IPS DF 4.7 (cell line): ENCODE results near the gene CHCHD6.

ENCODE experiments used
- DNase-seq: peaks from one replicate; pipeline ENCODE4 v3.0.0-alpha.2; 2013; ENCODE audit warnings: low spot score; ENCODE audit errors: extremely low read depth

The CHCHD6 gene

DNA sequence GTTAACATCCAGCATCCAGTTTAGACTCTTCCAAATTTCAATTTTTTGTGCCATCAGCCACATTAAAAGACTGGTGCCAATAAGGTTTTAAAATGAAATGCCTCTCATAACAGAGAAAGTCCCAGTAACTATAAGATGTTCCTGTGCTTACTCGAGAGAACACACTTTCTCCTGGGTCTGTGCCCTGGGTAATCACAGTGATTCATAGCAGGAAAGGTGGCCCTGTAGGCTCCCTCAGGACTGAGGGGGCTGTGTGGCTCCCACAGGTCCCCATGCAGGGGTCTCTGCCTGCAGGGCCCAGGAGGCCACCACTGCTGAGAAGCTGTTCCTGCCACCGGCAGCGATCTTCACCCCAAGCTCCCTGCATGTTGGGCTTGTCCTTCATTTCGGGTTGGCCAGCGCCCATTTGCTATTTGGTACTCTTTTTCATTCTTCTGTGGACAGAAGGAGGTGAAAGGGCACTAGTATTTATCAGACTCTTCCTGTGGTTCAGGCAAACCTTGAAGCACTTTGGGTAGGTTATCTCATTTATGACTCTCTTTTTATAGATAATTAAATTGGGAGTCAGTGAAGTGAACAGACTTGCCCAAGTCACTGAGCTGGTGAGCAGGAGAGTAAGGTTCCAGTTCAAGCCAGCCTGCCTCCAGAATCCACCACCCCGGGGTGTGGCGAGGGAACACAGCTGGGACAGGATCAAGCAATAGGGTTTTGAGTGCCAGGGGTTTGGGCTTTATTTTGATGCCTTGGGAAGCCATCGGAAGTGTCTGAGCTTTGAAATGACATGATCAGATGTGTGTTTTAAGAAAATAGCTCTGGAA is 234.7 kb downstream of the CHCHD6 start:
- no peak for DNase-seq

GRCh38 chr3:126939338-126939718 is 235.3 kb downstream of the CHCHD6 start:
- DNase-seq, result no peak

DNA sequence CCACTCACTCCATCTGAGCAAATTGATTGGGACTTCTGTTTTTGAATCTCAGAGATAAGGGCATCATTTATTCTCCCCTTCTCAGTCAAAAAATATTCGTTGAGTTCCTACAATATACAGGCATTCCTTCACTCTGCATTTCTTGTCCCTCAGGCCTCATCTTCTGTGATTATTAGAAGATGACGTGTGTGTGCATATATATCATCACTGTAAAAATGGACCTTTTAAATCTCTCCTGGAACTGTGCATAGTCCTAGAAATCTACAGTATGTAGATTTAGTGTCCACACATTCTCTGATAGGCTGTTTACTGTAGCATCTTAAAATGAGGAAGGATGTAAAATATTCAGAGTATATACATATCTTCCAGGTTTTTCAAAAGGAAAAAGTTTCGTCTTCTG is 235.7 kb downstream of the CHCHD6 start:
- no peak for DNase-seq

GRCh38 chr3:126941721-126942270 is 237.8 kb downstream of the CHCHD6 start:
- no peak for DNase-seq

DNA sequence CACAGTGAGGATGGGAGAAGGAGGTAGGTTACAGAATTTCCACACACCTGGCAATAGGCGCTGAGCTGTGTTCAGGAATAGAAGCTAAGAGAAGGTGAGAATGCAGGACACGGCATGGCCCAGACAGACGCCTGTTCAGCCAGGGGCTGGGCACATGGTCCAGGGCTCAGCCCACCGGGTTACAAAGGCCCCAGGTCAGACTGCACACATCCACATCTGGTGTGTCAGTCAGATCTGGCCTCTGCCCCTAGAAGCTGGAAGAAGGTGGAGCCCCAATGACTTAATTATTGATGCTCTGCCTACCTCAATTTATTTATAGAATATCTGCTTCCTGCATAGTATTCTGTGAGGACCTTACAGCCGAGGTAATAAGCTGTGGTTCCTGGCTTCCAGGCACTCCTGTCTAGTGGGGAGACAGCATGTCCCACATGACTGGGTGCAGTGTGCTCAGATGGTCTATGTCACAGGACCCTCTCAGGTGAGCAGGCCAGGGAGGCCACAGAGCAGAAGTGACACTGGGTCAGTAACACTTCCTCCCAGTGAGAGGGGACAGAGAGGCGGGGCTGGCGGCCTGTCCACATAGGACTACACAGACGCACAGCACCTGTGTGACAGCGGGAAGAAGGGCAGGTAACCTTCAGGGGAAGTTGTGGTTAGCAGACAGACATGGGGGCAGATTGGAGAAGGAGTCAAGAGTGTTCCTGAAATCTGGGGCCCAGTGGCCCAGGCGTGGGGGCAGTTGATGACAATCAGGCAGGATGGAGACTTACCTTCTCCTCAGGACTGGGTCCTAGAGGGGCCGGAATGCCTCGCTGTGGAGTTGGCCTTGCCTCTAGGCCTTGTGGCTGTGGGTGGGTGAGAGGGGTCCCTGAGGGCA is 240.3 kb downstream of the CHCHD6 start:
- no peak for DNase-seq

DNA sequence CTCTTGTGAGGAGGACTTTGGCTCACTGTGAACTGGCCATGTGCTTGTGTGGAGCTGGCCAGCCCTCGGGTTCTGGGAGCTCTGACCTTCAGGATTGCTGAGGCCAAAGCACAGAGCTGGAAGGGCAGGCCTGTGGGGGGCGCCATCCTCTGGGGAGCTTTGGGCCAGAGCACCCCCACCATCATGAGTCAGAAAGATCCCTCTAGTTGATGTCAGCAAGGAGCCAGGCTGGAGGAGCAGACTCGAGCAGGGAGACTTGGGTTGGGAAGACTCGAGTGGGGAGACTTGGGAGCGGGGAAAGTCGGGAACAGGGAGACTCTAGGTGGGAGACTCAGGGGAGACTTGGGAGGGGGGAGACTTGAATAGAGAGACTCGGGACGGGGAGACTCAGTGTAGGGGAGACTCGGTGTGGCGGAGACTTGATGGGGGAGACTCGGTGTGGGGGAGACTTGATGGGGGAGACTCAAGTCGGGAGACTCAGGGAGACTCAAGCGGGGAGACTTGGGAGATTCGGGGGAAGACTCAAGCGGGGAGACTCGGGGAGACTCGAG is 241.2 kb downstream of the CHCHD6 start:
- DNase-seq, result no peak

DNA sequence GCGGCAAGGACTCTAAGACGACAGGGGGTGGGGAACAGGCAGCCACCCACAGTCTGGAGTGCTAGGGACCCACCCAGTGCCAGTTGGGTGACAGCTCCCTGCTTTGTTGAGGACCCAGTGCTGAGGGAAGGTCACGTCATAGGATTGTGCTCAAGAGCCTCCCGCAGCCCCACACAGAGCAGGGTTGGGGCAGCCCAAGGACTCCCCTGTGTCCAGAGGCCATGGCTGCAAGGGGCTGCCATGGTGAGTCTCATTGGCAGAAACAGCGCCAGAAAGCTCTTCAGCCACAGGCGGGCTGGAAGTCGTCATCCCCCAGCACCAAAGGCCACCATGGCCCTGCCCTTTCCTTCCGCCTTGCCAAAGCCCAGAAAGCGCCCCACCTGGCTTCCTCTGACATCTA is 241.9 kb downstream of the CHCHD6 start:
- DNase-seq, result no peak

GRCh38 chr3:126946405-126946804 is 242.4 kb downstream of the CHCHD6 start:
- DNase-seq, result no peak

- no peak for DNase-seq
Measured at GRCh38 chr3:126947429-126947828, 243.4 kb downstream of the CHCHD6 start.

- no peak for DNase-seq
Measured at GRCh38 chr3:126948980-126949535, 245.0 kb downstream of the CHCHD6 start.

DNA sequence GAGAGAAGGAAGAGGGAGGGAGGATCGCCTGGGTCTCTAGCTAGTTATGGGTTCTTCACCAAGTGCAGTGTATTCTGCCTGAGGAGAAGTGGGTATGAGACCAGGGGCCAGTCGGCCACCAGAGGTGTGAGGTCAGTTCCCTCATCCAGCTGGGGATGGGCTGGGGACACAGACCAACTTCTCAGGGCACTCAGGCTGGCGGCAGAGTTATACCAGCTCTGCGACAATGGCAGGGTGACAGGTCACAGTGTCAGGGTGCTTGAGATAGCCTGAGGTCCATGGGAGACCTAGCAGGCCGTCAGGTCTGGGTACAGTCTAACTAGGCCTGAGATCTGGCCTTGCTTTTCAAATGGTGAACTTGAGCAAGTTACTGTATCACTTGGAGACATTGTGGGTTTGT is 247.5 kb downstream of the CHCHD6 start:
- DNase-seq, result no peak

GRCh38 chr3:126952261-126952982 is 248.4 kb downstream of the CHCHD6 start:
- DNase-seq, result no peak

- no peak for DNase-seq
Measured at GRCh38 chr3:126952983-126953660, 249.1 kb downstream of the CHCHD6 start.

DNA sequence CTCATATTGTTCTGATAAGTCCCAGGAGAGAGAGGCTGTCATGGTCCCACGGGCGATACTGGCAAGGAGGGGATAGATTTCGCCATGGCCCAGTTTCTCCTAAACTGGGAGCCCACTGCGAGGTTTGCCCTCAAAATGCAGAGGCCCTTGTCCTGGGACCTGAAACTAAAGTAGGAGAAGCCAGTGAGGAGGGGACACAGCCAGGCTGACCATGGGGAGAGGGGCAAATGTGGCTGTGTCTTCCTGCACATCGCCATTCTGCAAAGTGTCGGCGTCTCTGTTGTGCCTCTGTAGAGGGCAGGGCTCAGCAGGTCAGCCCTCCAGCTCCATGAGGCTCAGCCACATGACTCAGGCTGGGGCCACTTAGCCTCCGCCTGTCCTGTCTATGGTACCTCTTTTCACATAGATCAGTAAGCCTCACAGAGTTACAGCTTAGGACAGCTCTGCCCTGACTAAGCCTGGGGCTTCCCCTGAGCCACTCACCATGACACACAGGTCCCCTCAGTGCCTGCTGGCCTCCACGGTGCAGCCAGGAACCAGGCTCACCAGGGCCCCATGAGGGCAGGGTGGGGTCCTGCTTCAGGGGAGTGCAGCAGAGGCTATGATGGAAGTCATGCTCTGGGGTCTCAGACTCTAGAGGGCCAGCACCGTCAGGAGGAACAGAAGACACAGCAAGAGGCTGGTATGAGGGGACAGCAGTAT is 250.3 kb downstream of the CHCHD6 start:
- no peak for DNase-seq

- DNase-seq, result no peak
Measured at GRCh38 chr3:126955004-126955790, 251.2 kb downstream of the CHCHD6 start.

- no peak for DNase-seq
Measured at GRCh38 chr3:126956361-126956760, 252.3 kb downstream of the CHCHD6 start.

- no peak for DNase-seq
Measured at GRCh38 chr3:126956866-126957650, 253.0 kb downstream of the CHCHD6 start.
